ENCODE measurements around the gene FLNC. TPM values are rescaled to one million over a fixed set of nuclear protein-coding genes. Genes with fewer than 3 reads are reported as not detected.

Gene FLNC
- total and polyA plus RNA-seq, 9 of the 15 experiments (the other 6 are each of a cell fraction or from before 2014, with no cell fraction given), result 0.90 to 155 (median 28.8) TPM

GRCh38 chr7:128815289-128815942 lies 14.8 kb upstream of the FLNC start:
- Histone ChIP-seq H3K4me1 (replicated peaks in 1 of 2; ENCODE audit: control insufficient read depth in 2 of 2, insufficient read depth in 2 of 2, low read length in 2 of 2) (peaks cover 26 to 33% of the 10 kb centered on the region in 2 experiments; a peak in 4 of 5 replicates), H3K4me3 (no peak overlapping the region), H2AFZ (ENCODE audit: low read depth, low read length) (0 out of 2 replicates have a peak overlapping the region, but pooled peaks have one; percentile 18), H3K27me3 (ENCODE audit: control insufficient read depth in 2 of 2, insufficient read depth in 2 of 2, low read length in 2 of 2) (no peaks in the 10 kb centered on the region), H3K36me3 (ENCODE audit: control insufficient read depth, insufficient read depth, low read length) (peaks cover 15% of the 10 kb centered on the region; the same call in 2 of the 3 replicates), H3K27ac (ENCODE audit: extremely low read depth, low read depth, low read length) (no peak overlapping the region), H3K9me3 (replicated peaks; ENCODE audit: control insufficient read depth, insufficient read depth, low read depth, low read length) (no peaks in the 10 kb centered on the region), H4K20me1 (replicated peaks; ENCODE audit: control insufficient read depth, insufficient read depth, low read length) (no peaks in the 10 kb centered on the region), H3K79me2 (ENCODE audit: control insufficient read depth, insufficient read depth, low read length) (no peaks in the 10 kb centered on the region), H3K4me2 (ENCODE audit: insufficient read depth, low read length) (peak overlapping the region; percentile 26; the same call in 1 of the 2 replicates), H3K9me1 (ENCODE audit: control insufficient read depth, insufficient read depth, low read length) (peaks cover 6% of the 10 kb centered on the region), H3K9ac (ENCODE audit: insufficient read depth in 1 of 2, low read depth in 2 of 2, low read length in 2 of 2) (peak overlapping the region in 1 of 2 experiments; percentile 18; a peak in 1 of 4 replicates)
- ATAC-seq (peak; percentile 50), FAIRE-seq (peak; percentile 19), DNase-seq (ENCODE audit: extremely low read depth in 1 of 4, low spot score in 3 of 4) (peak in 3 of 4 experiments; percentile 39 to 62 (median 50))
- TSS peak; percentile 24 for BruUV-seq (replicated peaks)
- CTCF ChIA-PET (ENCODE audit: low intra/inter-chr PET ratio), result no interaction called here
- POLR2A ChIA-PET, result interaction anchor here (0.5 to 6.8 kb wide), 5 partner anchors 7 to 182 kb away, joined by 3 to 39 read pairs (median 3); no protein-coding TSS in a partner anchor
- intact Hi-C loops (cut with micrococcal nuclease) (no loop called here), in situ Hi-C loops (cut with MboI) (no loop called here)
- 51% methylated on average over 7 of the region's 7 CpGs for WGBS (ENCODE audit: insufficient coverage, low coverage, missing lambda C conversion rate)
- no peak for TF ChIP-seq ZNF146 (CRISPR knock-in tag; IDR thresholded peaks at IDR 0.05; ENCODE audit: unreplicated experiment)
- TF ChIP-seq, protein P1, sequence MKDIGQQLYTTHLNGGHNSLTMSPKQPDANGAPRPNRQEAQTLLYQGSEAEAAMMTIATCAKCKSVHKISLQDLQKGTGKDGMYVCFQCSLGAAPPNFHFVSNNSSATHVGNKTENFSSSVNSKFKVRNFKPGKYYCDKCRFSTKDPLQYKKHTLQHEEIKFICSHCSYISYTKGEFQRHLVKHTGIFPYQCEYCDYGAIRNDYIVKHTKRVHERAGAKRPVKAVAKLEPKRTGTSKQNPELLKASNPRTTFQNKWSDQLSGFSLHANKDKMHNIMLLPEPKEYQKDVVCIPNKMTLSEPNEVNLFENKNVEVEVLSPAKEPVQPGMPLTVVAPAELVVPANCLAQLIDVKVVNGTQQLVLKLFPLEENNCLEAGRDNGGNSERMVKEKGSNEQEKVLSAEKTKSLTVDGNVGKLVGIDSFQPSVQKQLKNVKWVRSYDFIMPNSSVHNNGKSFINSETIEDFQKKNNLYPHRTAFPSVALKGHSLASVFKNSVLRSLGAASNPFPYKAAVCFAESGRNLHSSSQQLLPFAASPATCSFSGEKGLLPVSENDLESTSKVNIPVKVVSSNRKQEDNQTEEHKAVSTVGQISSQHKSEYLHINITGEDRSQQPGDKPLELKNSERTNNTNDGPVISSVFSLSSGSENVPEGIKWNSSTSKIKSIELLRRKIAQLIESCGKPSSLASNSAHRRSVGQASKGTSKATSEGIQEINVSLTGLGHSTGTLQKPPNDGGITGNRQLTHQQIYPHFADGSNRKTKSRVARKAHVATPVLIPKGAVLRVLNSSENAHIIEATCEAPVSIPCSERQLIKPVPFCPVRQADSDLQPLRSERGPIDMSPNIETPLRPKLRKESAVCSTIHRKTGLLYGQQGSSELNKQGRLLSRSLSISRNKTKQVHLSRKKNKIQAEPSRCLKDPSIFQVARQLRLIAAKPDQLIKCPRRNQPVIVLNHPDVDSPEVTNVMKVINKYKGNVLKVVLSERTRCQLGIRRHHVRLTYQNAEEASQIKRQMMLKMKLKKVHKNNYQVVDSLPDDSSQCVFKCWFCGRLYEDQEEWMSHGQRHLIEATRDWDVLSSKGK (CRISPR knock-in tag; IDR thresholded peaks at IDR 0.05), result no peak
- peak; percentile 34; the same call in 1 of the 2 replicates for TF ChIP-seq SUPT5H (IDR thresholded peaks at IDR 0.05)
- peak; percentile 98 for TF ChIP-seq ZNF316 (IDR thresholded peaks at IDR 0.05)
- peak; percentile 90 for TF ChIP-seq MAFF (IDR thresholded peaks at IDR 0.05; ENCODE audit: low read length)
- TF ChIP-seq, protein P2, sequence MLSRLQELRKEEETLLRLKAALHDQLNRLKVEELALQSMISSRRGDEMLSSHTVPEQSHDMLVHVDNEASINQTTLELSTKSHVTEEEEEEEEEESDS (CRISPR knock-in tag; IDR thresholded peaks at IDR 0.05), result no peak
- TF ChIP-seq ZBTB34 (CRISPR knock-in tag; IDR thresholded peaks at IDR 0.05), result no peak
- TF ChIP-seq ZBTB49 (CRISPR knock-in tag; IDR thresholded peaks at IDR 0.05; ENCODE audit: borderline replicate concordance), result no peak
- TF ChIP-seq PHB2 (IDR thresholded peaks at IDR 0.05; ENCODE audit: low read depth), result no peak
- no peak for TF ChIP-seq GTF2F1 (IDR thresholded peaks at IDR 0.05; ENCODE audit: low read depth, low read length)
- no peak for TF ChIP-seq ZNF263 (CRISPR knock-in tag; IDR thresholded peaks at IDR 0.05; ENCODE audit: borderline replicate concordance)
- no peak for TF ChIP-seq MTA2 (IDR thresholded peaks at IDR 0.05; ENCODE audit: low read depth)
- TF ChIP-seq ETV6 (IDR thresholded peaks at IDR 0.05; ENCODE audit: borderline replicate concordance in 1 of 2, low read depth in 2 of 2, low read length in 1 of 2), result peak; percentile 19 to 48; a peak in 1 of 4 replicates
- no peak for TF ChIP-seq ETV6 (CRISPR knock-in tag; IDR thresholded peaks at IDR 0.05; ENCODE audit: borderline replicate concordance)
- no peak for TF ChIP-seq SAP30 (IDR thresholded peaks at IDR 0.05; ENCODE audit: borderline replicate concordance, insufficient read depth, low read depth, low read length, poor library complexity, severe bottlenecking)
